Spleen (tissue), 11 donors: ENCODE results near the gene DPF1. TPM values are rescaled to one million over a fixed set of nuclear protein-coding genes. Genes with fewer than 3 reads are reported as not detected.

Experiments
- DNase-seq: peaks from one replicate; pipeline ENCODE4 v3.0.0-alpha.2; 2020
- H3K27ac ChIP-seq, 8 donors: fragments of 200-600 bp; sonication (generic) in 7 of 8; 1 replicate in 4 of 8; 2 replicates in 4 of 8; pipeline versions ENCODE4 v1.5.0 to v1.8.0; 2016 to 2021; ENCODE audit warnings: inconsistent platforms in 4 of 8, mild to moderate bottlenecking in 4 of 8, moderate library complexity in 1 of 8
- H3K27me3 ChIP-seq, 7 donors: fragments of 200-600 bp; sonication (generic) in 6 of 7; replicated peaks in 1 of 7; 1 replicate in 4 of 7; 2 replicates in 3 of 7; pipeline versions ENCODE4 v1.5.0 to v1.8.0; 2016 to 2021; ENCODE audit warnings: inconsistent platforms in 3 of 7, mild to moderate bottlenecking in 1 of 7
- H3K36me3 ChIP-seq, 6 donors: fragments of 200-600 bp; sonication (generic) in 5 of 6; 1 replicate in 4 of 6; 2 replicates in 2 of 6; pipeline versions ENCODE4 v1.5.0 to v1.8.0; 2016 to 2021; ENCODE audit warnings: inconsistent platforms in 2 of 6
- H3K4me1 ChIP-seq, 6 donors: fragments of 200-600 bp; sonication (generic) in 5 of 6; 1 replicate in 3 of 6; 2 replicates in 3 of 6; pipeline versions ENCODE4 v1.5.0 to v1.8.0; 2016 to 2021; ENCODE audit warnings: inconsistent platforms in 3 of 6
- H3K4me3 ChIP-seq, 8 donors: fragments of 200-600 bp; sonication (generic) in 7 of 8; 1 replicate in 4 of 8; 2 replicates in 4 of 8; pipeline versions ENCODE4 v1.5.0 to v1.8.0; 2016 to 2021; ENCODE audit warnings: inconsistent platforms in 4 of 8, mild to moderate bottlenecking in 4 of 8, moderate library complexity in 2 of 8
- H3K9me3 ChIP-seq, 8 donors: fragments of 200-600 bp; sonication (generic) in 7 of 8; 1 replicate in 4 of 8; 2 replicates in 4 of 8; pipeline versions ENCODE4 v1.5.0 to v1.8.0; 2016 to 2021; ENCODE audit warnings: inconsistent platforms in 4 of 8
- CTCF ChIP-seq, 11 experiments: fragments of 200-600 bp in 7 of 11; fragments of 450-650 bp in 4 of 11; sonication (generic) in 4 of 11; IDR thresholded peaks in 8 of 11; conservative IDR thresholded peaks in 3 of 11; 1 replicate in 7 of 11; 2 replicates in 4 of 11; pipeline versions ENCODE4 v1.4.0 to v1.8.0; 2016 to 2021; ENCODE audit warnings: antibody characterized with exemption in 11 of 11, inconsistent platforms in 4 of 11, mild to moderate bottlenecking in 1 of 11
- POLR2A ChIP-seq, 3 donors: fragments of 450-650 bp; IDR thresholded peaks; one replicate each; pipeline ENCODE4 v1.5.1; 2017; ENCODE audit warnings: antibody characterized with exemption in 3 of 3, mild to moderate bottlenecking in 1 of 3
- POLR2AphosphoS5 ChIP-seq, 3 donors: sonication (generic); formaldehyde crosslinking; IDR thresholded peaks; one replicate each; pipeline ENCODE4 v1.5.1; 2017; ENCODE audit warnings: antibody characterized with exemption in 3 of 3
- WGBS, 5 donors: extraction: QIAGEN DNeasy Blood & Tissue Kit in 3 of 5; methylation state at CpG; one replicate each; pipeline versions ENCODE4 v1.1.5 to v1.1.7; 2013 to 2018; 5-methylcytosine and 5-hydroxymethylcytosine counted together
- intact Hi-C: fragments of 100-400 bp; cut with DNase I; formaldehyde crosslinking; loops from one replicate; pipeline ENCODE4 v1.15.0; 2023; ENCODE audit warnings: low total_unique reads
- polyA plus RNA-seq, 3 donors: library from polyadenylated mRNA; stranded (reverse); fragments of 200-250 nt; gene quantifications; one replicate each; pipeline ENCODE4 v1.2.1, GENCODE V29; 2013
- total RNA-seq, 7 donors: library from RNA; depleted of rRNA in 3 of 7; stranded (reverse); fragments of >200 nt in 3 of 7; fragmentation: NEBNext Ultra II Directional in 4 of 7; extraction: Animal tissue kit (Norgen Biotek cat#: 25700) in 4 of 7; gene quantifications; one replicate each; pipeline versions ENCODE4 v1.1.0 to v1.2.1, GENCODE V29; 2016 to 2021
- donor health status: healthy with polysubstance abuse.
- donor health status: DM: no; HTN: no; CAD: no; lungs with moderate emphysema.
- donor health status: DM: no; HTN: no; CAD: no.
- donor health status: Bipolar disorder and iron deficiency.
- donor health status: healthy.
- donor health status: DM: no; HTN: no; CAD: no.
- donor health status: DM: yes; HTN: yes; CAD: no.

DPF1 gene
- total and polyA plus RNA-seq, 10 donors: 0.04 to 0.06 (median 0.06) TPM; not detected in 7

DNA sequence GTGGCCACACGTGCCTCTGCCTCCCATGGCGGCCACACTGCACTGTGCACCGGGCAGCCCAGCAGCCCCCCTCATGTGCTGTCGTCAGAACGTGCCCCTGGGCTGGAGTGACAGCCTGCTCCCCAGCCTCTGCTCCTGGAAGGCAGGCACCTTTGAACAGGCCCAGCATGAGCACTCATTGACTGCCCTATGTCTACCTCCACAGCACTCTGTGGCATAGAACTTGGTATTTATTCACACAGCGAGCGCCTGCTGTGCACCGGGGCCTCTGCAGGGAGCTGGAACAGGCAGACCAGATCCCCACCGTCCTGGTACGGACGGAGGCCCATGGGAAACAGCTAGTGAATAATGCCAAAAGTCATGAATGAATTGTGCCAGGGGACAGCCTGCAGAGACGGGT, 53.7 kb downstream of the DPF1 start:
- intact Hi-C loops: no loop called here
- Histone ChIP-seq H3K9me3 (no peaks in the 10 kb centered on the region), H3K36me3 (peaks cover 0 to 86% (median 27%) of the 10 kb centered on the region in 6 donors), H3K27me3 (no peaks in the 10 kb centered on the region), H3K4me3 (no peak overlapping the region), H3K4me1 (no peaks in the 10 kb centered on the region), H3K27ac (no peak overlapping the region)
- no peak for DNase-seq
- WGBS, 5 donors: 87 to 95% (median 92%) methylated on average over 5 to 12 of the region's 12 CpGs
- TF ChIP-seq POLR2A (IDR thresholded peaks at IDR 0.05) (no peak), POLR2AphosphoS5 (IDR thresholded peaks at IDR 0.05) (peak in 1 of 3 donors; percentile 20)

DNA sequence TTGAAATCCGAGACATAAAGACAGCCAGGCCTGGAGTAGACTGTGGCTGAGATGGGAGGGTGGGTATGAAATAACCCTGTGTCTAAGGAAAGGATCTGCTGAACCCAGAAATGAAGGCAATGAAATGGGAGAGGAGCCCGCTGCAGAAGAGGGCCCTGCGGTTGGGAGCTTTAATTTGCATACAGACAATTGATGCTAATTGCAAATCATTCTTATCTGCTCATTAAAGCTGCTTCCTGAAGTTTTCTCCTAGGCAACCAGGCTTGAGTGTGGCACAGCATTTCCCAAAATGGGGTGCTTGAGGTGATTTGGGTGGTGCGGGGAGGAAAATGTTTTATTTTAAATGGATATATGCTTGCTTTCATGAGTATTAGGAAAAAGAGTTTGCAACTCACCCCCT, 55.4 kb downstream of the DPF1 start:
- Histone ChIP-seq H3K27ac (no peak overlapping the region), H3K4me3 (no peak overlapping the region), H3K36me3 (peaks cover 0 to 91% (median 40%) of the 10 kb centered on the region in 6 donors), H3K9me3 (no peaks in the 10 kb centered on the region), H3K4me1 (no peaks in the 10 kb centered on the region), H3K27me3 (no peaks in the 10 kb centered on the region)
- DNase-seq: no peak
- WGBS, 5 donors: 86 to 94% (median 87%) methylated on average over 4 of the region's 4 CpGs
- intact Hi-C loops: no loop called here
- TF ChIP-seq POLR2A (IDR thresholded peaks at IDR 0.05): no peak
- no peak for TF ChIP-seq POLR2AphosphoS5 (IDR thresholded peaks at IDR 0.05)
- no peak for TF ChIP-seq CTCF (IDR thresholded peaks at IDR 0.05 in 8 of 11, conservative IDR thresholded peaks at IDR 0.05 in 3 of 11)

GRCh38 chr19:38165335-38165734, 58.7 kb downstream of the DPF1 start:
- no peak overlapping the region for H3K27ac ChIP-seq
- H3K27me3 ChIP-seq: no peaks in the 10 kb centered on the region
- WGBS, 5 donors: 92 to 98% (median 96%) methylated on average over 6 of the region's 6 CpGs
- no peak for TF ChIP-seq CTCF (IDR thresholded peaks at IDR 0.05 in 8 of 11, conservative IDR thresholded peaks at IDR 0.05 in 3 of 11)
- TF ChIP-seq POLR2AphosphoS5 (IDR thresholded peaks at IDR 0.05): no peak
- TF ChIP-seq POLR2A (IDR thresholded peaks at IDR 0.05): no peak
- H3K36me3 ChIP-seq: peaks cover 5 to 100% (median 62%) of the 10 kb centered on the region in 6 donors
- intact Hi-C loops: no loop called here
- H3K4me3 ChIP-seq: no peak overlapping the region
- H3K9me3 ChIP-seq: peaks cover 2 to 19% (median 16%) of the 10 kb centered on the region in 8 donors
- H3K4me1 ChIP-seq: no peaks in the 10 kb centered on the region
- no peak for DNase-seq

GRCh38 chr19:38164526-38164925, 59.5 kb downstream of the DPF1 start:
- peaks cover 5 to 100% (median 67%) of the 10 kb centered on the region in 6 donors for H3K36me3 ChIP-seq
- intact Hi-C loops: no loop called here

More at GRCh38 chr19:38164526-38164925, 59.5 kb downstream of the DPF1 start:
- no peak for TF ChIP-seq POLR2AphosphoS5 (IDR thresholded peaks at IDR 0.05)
- TF ChIP-seq POLR2A (IDR thresholded peaks at IDR 0.05): no peak
- TF ChIP-seq CTCF (IDR thresholded peaks at IDR 0.05 in 8 of 11, conservative IDR thresholded peaks at IDR 0.05 in 3 of 11): no peak
- 93 to 97% (median 96%) methylated on average over 21 to 25 of the region's 25 CpGs for WGBS, 5 donors
- no peaks in the 10 kb centered on the region for H3K4me1 ChIP-seq
- DNase-seq: no peak
- H3K9me3 ChIP-seq: peaks cover 2 to 19% (median 16%) of the 10 kb centered on the region in 8 donors
- H3K27ac ChIP-seq: no peak overlapping the region
- no peak overlapping the region for H3K4me3 ChIP-seq
- no peaks in the 10 kb centered on the region for H3K27me3 ChIP-seq
